CD4-positive, alpha-beta T cell treated with Interleukin-1 beta for 1 hour (primary cell): ENCODE results near the gene MYH10.

Source experiments
- DNase-seq, 2 donors: peaks; one replicate each; pipeline ENCODE4 v3.0.0-alpha.2; 2020 to 2022

The MYH10 gene

GRCh38 chr17:8647956-8648355 lies 17.4 kb upstream of the MYH10 start:
- no peak for DNase-seq

GRCh38 chr17:8647202-8647601 lies 16.7 kb upstream of the MYH10 start:
- DNase-seq, result no peak

- no peak for DNase-seq
Observed at GRCh38 chr17:8644507-8644902, 14.0 kb upstream of the MYH10 start.

- DNase-seq, result no peak
Observed at GRCh38 chr17:8643855-8644506, 13.5 kb upstream of the MYH10 start.

- DNase-seq, result no peak
Observed at GRCh38 chr17:8639709-8640108, 9.2 kb upstream of the MYH10 start.

- DNase-seq, result no peak
Observed at GRCh38 chr17:8632061-8632460, 1.5 kb upstream of the MYH10 start.

- DNase-seq, result no peak
Observed at GRCh38 chr17:8631554-8631877, 991 bp upstream of the MYH10 start.

GRCh38 chr17:8630802-8631553 lies 453 bp upstream of the MYH10 start:
- peak; percentile 89 to 90 for DNase-seq

GRCh38 chr17:8629371-8630226 lies 926 bp downstream of the MYH10 start:
- DNase-seq, result no peak

- no peak for DNase-seq
Observed at GRCh38 chr17:8628609-8629169, 1.8 kb downstream of the MYH10 start.

- DNase-seq, result no peak
Observed at GRCh38 chr17:8628172-8628571, 2.4 kb downstream of the MYH10 start.

GRCh38 chr17:8623591-8623990 lies 6.9 kb downstream of the MYH10 start:
- no peak for DNase-seq

- no peak for DNase-seq
Observed at GRCh38 chr17:8622191-8622590, 8.3 kb downstream of the MYH10 start.

GRCh38 chr17:8621585-8621984 lies 8.9 kb downstream of the MYH10 start:
- DNase-seq, result no peak

GRCh38 chr17:8619294-8619693 lies 11.2 kb downstream of the MYH10 start:
- no peak for DNase-seq

- no peak for DNase-seq
Observed at GRCh38 chr17:8618825-8619224, 11.7 kb downstream of the MYH10 start.

GRCh38 chr17:8614988-8615387 lies 15.5 kb downstream of the MYH10 start:
- DNase-seq, result no peak

GRCh38 chr17:8611619-8612298 lies 18.8 kb downstream of the MYH10 start:
- DNase-seq, result no peak

- no peak for DNase-seq
Observed at GRCh38 chr17:8611137-8611536, 19.4 kb downstream of the MYH10 start.

- DNase-seq, result no peak
Observed at GRCh38 chr17:8610558-8610957, 20.0 kb downstream of the MYH10 start.

GRCh38 chr17:8609910-8610309 lies 20.6 kb downstream of the MYH10 start:
- no peak for DNase-seq

- no peak for DNase-seq
Observed at GRCh38 chr17:8608001-8608400, 22.5 kb downstream of the MYH10 start.

GRCh38 chr17:8606401-8606800 lies 24.1 kb downstream of the MYH10 start:
- no peak for DNase-seq
